Pulmonary artery endothelial cell (primary cell): ENCODE results near the gene E2F1. TPM values are rescaled to one million over a fixed set of nuclear protein-coding genes. Genes with fewer than 3 reads are reported as not detected.

Experiments
- DNase-seq: peaks from one replicate; pipeline ENCODE4 v3.0.0-alpha.2; 2011; ENCODE audit warnings: low read depth, low spot score
- total RNA-seq: library from RNA; depleted of rRNA; stranded (reverse); fragments of >200 nt; gene quantifications from 2 replicates; pipeline ENCODE4 v1.2.3, GENCODE V29; 2014

The E2F1 gene
- total RNA-seq, 1 donor from 2014 or later = 14.1 TPM

DNA sequence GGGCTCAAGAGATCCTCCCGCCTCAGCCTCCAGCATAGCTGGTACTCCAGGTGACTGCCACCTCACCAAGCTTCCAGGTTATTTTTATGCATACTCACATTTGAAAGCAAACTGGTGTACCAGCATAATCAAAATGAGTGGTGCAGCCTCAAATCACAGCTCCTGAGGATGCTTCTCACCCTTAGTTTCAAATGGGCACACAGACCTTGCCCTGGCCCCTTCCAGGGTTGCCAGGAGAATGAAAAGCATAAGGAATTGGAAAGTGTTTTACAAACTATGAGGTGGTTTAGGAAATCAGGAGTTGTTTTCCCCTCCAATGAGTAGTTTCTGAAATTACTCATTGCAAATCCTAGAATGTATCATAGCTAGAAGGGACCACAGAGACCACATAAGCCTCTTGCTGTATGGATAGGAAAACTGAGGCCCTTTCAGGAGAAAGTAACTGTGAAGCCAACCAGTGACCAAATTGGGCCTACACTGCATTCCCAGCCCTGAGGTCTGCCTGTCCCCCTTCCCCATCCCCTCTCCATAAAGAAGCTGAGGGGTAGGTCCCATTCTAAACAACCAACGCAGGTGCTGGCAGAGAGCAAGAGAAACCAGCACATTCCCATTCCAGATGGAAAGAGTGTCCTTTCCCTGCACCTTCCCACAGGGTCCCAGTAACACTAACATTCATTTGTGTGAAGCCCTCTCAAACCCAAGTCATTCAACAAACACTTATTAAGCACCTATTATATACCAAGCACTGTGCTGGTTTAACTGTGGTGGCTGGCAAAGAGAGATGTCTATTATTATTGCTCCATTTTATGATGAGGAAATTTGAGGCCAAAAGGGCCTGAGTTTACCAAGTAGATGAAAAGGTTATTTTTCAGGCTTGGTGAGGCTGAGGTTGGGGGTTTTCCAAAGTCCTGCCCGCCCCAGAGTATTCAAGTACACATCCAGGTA, 2.1 kb upstream of the E2F1 start:
- DNase-seq = no peak

DNA sequence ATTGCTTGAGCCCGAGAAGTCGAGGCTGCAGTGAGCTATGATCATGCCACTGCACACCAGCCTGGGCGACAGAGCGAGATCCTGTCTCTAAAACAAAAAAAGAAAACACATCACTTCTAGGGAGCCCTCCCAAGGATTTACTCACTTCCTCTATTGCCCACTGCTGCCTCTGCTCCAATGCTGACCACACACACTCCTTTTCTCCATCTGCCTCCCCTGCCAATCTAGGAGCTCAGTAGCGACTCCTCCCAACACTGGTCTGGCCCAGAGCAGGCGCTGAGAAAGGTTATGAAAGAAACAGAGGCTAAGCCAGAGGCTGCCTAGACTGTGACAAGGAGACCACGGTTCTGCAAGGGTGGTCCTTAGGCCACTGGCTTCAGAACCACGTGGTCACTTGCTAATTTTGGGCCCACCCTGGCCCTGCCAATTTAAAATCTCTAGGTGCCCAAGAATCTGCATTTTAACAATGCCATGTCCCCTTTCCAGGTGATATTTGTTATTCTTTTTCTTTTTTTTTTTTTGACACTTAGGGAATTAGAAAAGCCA, 1.3 kb upstream of the E2F1 start:
- DNase-seq = no peak

DNA sequence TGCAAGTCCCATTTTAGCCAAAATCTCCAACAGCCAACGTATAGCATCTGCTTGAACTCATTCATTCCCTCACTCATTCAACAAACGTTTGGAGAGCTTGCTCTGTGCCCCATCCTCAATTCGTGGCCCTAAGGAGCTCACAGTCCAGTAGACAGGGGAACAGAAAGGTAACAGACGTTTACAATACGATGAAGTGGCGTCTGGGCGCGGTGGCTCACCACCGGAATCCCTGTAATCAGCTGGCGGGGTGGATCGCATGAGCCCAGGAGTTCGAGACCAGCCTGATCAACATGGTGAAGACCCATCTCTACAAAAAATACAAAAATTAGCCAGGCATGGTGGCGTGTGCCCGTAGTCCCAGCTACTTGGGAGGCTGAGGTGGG, 790 bp upstream of the E2F1 start:
- no peak for DNase-seq

DNA sequence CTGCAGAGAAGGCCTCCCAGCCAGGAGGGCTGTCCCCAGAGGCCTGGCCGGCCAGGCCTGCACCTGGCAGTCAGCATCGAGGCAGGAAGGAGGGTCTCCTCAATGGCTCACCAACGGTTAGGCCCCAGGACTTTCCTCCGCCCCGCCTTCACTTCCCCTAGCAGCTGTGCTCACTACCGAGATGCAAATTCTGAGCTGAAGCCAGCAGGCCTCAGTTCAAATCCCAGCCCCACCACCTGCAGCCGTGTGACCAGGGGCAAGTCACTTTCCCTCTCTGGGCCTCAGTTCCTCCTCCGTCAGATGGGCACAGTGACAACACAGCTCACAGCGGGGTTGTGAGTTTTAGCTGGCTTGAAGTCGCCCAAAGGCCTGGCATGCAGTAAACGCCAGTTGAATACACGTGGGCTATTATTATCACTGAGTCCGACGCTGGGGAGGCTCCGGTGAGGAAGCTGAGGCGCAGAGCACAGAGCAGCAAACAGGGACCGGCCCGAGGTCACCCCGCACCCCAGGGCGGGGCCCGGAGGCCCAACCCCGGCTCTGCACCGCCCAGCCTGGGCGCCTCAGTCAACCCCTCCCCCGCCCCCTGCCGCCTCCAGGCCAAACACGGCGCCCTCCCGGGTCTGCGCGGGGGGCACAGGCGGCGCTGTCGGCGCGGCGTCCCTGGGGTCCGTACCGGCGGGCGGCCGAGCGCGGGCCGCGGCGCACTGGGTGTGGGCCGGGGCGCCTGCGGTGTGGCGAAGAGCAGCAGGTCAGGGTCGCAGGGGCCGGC, 671 bp downstream of the E2F1 start:
- no peak for DNase-seq

DNA sequence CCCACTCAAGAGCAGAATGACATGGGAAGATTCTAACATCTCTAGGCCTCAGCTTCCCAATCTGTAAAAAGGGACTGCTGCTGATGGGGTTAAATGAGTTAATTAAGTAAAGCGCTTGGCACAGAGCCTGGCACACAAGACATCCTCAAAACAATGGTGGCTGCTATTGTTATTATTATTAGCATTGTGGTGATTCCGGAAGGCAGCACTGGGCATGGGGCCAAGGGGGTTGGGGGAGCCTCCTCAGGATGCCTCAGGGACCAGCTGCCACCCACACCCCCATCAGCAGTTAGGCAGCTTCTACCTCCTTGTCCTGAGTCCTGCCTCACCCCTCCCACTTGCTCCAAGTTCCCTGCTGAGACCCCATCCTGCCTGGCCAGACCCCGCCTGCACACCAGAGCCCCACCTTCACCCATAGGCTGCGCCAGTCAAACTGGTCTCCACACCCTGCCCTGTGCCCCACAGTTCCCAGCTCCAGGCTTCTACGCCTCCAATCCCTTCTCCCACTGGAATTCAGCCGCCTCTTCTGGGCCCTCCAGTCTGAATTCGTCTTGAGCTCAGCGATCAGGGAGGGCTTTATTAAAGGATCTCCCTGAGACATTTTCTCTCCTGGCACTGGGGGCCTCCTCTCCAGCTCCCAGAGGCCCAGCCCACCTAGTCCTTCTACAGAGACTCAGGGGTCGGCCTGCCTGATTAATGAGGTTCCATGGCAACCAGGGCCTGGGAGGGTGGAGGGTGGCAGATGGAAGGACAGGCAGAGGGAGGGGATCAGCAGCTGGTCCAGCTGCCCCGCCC, 1.5 kb downstream of the E2F1 start:
- no peak for DNase-seq

DNA sequence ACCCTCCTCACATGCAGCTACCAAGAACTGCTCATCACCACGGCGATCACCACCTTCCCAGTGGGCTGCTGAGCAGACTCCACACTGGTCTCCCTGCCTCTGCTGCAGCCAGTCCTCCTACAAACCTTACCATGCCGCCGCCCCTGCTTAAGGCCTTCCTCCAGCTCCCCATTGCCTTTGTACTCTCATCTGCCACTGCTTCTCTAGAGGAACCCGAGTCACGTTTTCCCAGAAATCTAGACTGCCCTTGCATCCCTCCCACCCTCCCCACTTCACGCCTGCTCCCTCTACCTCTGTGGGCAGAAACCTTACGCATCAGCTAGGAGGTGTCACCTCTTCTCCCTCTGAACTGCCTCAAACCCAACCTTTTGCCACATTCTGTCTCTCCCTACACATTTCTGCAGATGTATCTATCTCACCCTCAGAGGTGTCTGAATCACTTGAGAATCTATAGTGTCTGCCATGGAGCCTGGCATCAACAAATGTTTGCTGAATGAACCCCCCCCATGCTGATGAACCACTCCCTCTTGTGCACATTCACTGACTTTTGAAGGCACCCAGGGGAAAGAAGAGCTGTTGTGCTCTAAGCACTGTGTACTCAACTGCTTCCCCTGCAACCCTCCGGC, 4.3 kb downstream of the E2F1 start:
- no peak for DNase-seq

DNA sequence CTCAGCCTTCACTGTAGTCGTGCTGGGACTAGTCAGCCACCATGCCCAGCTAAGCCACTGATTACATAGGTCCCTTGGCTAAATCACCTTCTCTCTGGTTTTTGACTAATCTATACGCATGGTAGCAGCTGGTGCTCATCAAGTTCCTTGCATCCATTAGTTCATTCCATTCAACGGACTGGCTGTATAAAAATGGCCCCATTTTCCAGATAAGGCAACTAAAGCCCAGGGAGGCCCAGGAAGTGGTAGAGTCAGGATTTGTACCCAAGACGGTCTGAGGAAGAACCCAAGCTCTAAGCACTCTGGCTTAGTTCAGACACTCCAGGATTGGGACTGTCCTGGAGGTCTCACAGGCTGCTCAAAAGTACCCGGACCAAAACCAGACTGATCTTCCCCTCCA, 4.9 kb downstream of the E2F1 start:
- DNase-seq = no peak

DNA sequence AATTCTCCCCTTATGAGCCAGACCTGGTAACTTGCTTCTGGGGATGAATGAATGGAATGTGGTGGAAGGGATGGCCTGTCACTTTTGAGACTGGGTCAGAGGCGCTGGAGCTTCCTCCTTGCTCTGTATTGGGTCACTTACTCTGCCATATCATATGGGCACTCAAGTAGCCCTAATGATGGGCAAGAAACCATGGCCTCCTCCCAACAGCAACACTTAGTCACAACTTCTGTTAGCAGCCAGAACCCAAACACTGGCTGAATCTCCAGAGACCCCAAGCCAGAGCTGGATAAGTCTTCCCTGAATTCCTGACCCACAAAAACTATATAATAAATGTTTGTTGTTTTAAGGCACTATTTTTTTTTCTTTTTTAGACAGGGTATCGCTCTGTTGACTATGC, 5.5 kb downstream of the E2F1 start:
- DNase-seq = no peak

DNA sequence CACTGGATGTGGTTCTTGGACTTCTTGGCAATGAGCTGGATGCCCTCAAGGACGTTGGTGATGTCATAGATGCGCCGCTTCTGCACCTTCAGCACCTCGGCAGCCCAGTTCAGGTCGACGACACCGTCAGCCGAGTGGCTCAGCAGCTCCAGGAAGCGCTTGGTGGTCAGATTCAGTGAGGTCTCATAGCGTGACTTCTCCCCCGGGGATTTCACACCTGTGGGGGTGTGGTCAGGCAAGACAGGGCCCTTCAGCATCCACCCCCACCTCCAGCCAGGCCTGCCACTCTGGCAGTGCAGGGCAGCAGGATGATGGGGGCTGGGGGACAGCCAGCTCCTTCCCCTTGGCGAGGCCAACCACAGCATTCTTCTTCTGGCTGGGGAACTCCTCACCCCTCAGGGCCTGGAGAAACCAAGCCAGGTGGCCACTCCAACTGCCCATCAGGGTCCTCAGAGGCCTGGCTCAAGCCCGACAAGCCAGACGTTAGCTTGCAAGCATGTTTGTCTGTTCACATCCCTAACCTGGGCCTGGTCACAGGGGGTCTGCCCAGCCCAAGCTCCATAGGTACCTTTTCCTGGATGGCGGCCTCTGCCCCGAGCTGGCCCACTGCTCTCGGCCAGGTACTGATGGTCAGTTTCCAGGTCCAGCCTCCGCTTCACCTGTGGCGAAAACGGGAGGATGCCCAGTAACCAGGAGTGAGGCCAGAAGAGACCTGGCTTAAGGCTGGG, 6.3 kb downstream of the E2F1 start:
- DNase-seq = no peak

DNA sequence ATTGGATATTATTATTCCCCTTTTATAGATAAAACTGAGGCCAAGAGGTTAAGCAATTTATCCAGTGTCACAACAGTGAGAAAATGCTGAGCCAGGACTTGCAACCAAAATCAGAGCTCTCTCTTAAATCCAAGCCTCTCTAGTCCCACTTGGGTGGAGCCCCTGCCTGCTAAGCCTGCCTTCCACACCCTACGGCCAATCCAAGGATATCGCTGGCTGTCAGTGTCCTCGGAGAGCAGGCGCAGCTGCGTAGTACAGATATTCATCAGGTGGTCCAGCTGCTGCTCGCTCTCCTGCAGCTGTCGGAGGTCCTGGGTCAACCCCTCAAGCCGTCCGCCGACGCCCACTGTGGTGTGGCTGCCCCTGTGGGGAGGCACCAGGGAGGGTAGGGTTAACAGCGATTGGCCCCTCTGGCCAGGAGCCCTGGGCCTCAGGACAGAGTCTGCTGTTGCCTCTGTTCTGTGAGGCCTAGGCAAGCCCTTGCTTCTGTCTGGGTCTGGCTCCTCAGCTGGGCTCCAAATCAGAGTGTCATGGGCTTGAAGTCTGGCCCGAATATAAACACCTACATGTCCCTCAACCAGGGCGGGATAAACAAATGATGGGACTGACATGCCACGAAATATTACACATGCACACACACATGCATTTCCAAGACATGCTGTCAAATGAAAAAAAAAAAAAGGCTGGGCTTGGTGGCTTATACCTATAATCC, 8.0 kb downstream of the E2F1 start:
- DNase-seq = no peak

DNA sequence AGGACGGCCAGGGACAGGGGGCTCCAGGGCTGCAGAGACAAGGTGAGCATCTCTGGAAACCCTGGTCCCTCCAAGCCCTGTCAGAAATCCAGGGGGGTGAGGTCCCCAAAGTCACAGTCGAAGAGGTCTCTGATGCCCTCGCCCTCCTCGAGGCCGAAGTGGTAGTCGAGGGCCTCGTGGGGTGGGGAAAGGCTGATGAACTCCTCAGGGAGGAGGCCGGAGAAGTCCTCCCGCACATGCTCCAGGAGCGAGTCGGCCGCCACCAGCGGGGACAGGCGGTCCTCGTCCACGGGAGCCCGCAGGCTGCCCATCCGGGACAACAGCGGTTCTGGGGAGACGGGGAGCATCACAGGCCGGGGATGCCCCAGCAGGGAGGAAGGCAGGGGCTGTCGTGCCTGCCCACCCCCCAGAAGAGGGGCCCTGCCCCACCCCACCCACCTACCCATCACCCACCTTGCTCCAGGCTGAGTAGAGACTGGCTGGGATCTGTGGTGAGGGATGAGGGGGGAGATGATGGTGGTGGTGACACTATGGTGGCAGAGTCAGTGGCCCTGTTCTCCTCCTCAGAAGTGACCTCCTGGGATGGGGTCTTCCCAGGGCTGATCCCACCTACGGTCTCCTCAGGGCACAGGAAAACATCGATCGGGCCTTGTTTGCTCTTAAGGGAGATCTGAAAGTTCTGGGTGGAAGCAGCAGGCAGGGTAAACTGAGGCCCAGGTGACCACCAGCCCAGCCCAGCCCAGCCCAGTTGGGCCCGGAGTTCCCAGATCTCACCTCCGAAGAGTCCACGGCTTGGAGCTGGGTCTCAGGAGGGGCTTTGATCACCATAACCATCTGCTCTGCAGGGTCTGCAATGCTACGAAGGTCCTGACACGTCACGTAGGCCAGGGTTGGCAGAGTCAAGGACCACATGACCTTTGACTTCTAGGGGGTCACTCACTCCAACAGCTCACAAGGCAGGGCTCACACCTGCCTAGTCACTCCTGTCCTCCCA, 9.2 kb downstream of the E2F1 start:
- DNase-seq = no peak

DNA sequence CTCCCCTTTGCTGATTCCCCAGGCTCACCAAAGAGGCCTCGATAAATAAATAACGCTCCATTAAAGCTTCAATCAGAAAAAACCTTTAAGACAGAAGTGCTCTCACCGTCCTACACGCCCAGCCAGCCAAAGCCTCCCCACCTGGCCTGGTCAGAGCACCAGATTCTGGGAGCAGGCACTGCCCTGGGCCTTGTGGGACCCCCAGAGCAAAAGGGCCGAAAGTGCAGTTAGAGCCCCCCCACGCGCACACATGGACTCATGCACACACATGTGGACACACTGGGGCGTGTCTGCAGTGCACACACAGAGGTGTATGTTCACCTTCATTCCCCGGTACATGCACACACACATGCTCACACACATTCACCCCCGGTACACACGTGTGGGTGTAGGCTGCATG, 10.1 kb downstream of the E2F1 start:
- DNase-seq = no peak

DNA sequence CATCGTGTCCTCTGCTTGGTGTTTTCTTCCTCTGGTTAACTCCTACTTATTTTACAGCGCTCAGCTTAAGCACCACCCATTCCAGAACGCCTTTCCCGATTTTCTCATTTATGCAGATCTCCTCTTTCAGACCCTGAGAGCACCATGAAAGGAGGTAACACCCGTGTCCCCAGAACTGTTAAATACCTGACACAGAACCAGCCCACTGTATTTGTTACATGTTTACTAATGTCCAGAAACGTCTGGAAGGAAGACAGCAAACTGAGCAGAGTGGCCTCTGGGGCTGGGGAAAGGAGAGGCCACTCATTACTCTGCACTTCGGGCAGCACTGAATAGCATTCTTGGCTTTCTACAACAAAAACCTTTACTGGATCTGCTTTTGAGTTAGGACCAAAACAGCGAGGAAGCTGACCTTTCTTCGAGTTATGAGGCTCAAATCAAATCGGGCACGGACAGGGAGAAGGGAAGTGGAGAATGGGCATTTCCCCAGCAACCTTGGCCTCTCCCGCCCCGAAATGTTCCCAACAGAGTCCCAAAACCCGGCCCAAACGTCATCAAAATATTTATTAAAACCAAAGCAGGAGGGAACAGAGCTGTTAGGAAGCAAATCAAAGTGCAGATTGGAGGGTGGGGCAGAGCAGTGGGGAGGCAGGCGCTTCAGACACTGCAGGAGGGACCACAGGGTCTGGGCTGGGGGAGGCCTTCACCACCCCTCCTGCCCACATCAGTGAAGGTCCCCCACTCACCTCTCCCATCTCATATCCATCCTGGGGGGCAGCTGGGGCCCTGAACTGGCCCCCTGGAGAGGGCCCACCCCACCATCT, 10.8 kb downstream of the E2F1 start:
- DNase-seq = no peak

DNA sequence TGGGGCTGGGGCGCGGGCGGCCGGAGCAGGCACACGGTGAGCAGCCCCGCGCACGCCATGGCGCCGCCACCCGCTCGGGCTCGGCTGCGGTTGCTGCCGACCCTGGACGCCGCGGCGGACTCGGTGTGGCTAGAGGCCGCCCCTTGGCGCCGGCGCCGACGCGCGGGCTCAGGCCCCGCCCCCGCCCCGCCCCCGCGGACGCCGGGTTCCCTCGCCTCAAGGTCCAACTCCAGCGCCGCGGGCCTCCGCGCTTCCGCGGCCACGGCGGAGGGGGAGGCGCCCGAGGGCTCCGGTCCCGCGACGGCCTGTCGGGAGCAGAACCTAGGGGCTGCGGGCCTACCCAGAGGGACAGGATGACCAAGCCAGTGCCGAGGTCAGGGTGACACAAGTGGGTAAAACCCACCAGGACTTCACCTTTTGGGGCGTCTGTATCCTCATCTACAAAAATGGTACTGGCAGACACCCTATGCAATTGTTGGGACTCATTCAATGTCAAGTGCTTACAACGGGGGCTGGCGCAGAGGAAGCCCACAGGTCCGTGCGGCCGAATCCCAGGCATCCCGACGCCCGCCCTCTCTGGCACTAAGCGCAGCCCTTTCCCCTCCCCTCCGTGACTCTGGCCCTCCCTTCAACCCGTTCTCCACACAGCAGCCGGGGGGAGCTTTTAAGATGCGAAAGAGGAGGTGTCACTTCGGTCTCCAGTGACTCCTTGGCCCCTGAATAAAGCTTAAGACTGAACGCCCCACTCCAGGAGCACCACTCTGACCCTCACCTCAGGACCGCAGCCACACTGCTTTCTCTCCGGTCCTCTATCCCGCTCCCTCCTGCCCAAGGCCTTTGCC, 11.7 kb downstream of the E2F1 start, which contains the start of gene NECAB3:
Gene NECAB3 (minus strand): TSS at position 135 of the 842 bp plus-strand sequence. CDS start 76 bp downstream, at position 59.
- no peak for DNase-seq

DNA sequence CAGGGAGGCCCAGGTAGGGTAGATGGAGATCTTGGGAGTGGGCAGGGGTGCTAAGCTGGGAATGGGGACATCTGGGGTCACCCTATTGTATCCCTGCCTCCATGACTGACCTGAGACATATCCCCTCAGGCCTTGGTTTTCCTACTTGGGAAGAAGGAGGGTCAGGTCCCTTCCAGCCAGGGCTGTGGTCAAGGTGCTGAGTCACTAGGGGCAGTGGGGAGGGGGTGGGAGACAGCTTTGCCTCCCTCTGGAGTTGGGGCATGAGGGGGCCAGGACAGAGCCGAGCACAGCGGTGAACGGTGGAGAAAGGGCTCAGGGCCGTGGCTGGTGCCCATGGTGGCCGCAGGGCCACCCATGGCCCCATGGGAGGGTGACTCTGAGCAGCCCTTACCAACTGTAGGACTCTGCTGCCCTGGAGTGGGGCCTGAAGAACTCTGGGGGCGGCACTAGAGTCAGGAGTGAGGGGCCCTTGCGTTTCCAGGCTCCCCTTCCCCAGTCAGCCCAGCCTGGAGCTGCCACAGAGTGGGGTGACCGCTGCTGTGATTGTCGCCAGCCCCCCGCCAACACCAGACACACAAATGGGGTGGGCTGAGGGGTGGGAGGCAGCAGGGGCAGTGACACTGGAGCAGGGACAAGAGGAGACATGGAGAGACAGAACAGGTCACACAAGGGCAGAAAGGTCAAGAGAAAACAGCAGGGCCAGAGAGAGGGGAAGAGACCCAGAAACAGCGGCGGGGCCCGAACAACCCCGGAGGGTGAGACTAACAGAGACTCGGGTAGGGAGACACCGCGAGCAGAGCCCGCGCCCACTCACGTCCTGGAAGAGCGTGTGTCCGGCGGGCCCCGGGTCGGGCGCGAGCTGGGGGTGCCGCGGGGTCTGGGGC, 12.5 kb downstream of the E2F1 start:
- DNase-seq = no peak

DNA sequence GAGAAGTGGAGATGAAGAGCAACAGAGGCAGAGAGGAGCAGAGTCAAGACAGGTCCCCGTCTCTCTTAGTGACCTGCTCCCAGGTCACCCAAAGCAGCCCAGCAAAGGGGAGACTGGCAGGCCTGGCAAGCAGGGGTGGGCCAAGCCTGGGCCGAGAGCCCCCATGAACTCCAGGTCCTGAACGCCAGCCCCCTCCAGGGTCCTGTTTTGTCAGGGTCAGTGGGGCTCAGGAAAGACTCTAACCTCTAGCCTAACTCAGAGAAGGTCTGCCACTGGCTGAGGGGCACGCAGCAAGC, 13.1 kb downstream of the E2F1 start:
- no peak for DNase-seq
